ENCODE data around the gene MPZL2. TPM values are rescaled to one million over a fixed set of nuclear protein-coding genes. Genes with fewer than 3 reads are reported as not detected.

The MPZL2 gene
- total RNA-seq, 2 donors from 2014 or later = 0.50 to 0.99 TPM

DNA sequence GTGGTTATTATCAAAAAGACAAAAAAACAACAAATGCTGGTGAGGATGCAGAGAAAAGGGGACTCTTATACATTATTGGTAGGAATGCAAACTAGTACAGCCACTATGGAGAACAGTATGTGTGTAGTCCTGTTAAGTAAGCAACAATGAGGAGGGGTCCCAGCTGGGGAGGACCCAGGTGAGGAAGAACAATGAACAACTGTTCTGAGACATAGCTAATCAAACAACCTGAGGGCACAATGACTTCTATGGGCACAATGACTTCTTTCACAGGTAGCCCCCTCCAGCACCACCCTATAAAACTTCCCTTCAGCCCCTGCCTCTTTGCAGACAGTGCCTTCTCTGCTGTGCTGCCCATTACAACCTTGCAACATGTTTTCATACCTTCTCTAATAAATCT lies 44.9 kb downstream of the MPZL2 start:
- H3K9me3 ChIP-seq (ENCODE audit: control insufficient read depth, low read length, poor library complexity, severe bottlenecking) = no peaks in the 10 kb centered on the region
- DNase-seq (no peak), ATAC-seq (no peak)
- Mint-ChIP-seq H3K4me1 (peaks cover 74% of the 10 kb centered on the region), H3K27me3 (no peaks in the 10 kb centered on the region), H3K4me3 (peak overlapping the region; percentile 77), H3K27ac (peak overlapping the region; percentile 95), H3K36me3 (ENCODE audit: low read depth) (no peaks in the 10 kb centered on the region)

DNA sequence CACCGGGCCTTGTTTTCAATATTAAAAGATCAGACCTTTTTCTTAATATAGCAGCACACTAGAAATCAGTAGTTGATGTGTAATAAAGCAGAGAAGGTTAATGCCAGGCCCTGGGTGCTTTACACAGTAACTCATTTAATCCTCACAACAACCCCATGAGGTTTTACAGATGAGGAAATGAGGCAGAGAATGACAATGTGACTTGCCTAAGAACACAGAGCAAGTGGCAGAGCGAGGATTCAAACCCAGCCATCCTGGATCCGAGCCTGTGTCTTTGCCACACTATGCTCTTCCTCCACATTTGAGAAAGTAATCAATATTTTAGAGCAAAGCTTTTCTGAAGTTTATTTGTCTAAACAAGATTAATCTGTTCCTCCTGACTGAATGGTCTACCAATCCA lies 46.5 kb downstream of the MPZL2 start:
- H3K9me3 ChIP-seq (ENCODE audit: control insufficient read depth, low read length, poor library complexity, severe bottlenecking) = no peaks in the 10 kb centered on the region
- Mint-ChIP-seq H3K27ac (peak overlapping the region; percentile 95), H3K36me3 (ENCODE audit: low read depth) (peaks cover 5% of the 10 kb centered on the region), H3K4me3 (peak overlapping the region; percentile 91), H3K4me1 (peaks cover 76% of the 10 kb centered on the region), H3K27me3 (no peaks in the 10 kb centered on the region)
- DNase-seq = no peak
- peak; percentile 57 for ATAC-seq

DNA sequence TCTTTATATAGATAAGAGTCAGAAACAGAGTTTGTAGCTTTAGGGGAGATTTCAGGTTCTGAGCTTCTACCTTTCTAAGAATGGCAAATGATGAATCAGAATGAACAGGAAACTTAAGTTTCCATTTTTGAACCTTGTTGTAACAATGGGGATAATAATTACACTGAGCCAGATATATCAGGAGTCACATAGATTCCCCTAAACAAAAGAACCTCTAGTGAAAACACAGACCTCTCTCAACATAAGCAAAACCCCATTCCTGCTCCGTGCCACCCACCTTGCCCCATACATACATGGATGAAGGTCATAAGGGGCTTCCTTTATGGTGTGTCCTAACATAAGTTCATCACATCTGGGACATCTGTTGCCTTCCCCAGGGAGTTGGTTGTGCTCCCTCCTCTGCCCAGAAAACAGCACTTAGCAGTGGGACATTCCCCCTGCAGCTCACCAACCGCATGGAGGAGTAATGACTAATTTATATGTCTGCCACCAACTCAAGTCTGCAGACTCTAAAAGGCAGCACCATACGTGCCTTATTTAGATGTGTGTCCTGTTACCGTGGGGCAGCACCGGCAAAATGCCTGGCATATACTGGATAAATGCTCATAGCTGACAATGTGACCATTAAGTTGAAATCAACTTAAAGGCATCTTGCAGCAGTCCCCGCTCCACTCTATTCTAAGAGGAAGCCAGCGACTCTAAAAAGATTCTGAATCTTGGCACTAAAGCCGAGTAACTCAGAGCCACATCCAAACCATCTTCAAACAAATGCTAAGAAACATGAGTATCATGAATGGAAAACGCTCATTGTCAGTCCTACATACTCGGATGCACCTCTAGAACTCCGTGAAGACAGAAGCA lies 47.2 kb downstream of the MPZL2 start:
- ATAC-seq (peak; percentile 87), DNase-seq (peak in 1 of 3 donors; percentile 37)
- Mint-ChIP-seq H3K36me3 (ENCODE audit: low read depth) (peaks cover 10% of the 10 kb centered on the region), H3K27ac (peak overlapping the region; percentile 95), H3K4me1 (peaks cover 79% of the 10 kb centered on the region), H3K27me3 (no peaks in the 10 kb centered on the region), H3K4me3 (peak overlapping the region; percentile 91)
- no peaks in the 10 kb centered on the region for H3K9me3 ChIP-seq (ENCODE audit: control insufficient read depth, low read length, poor library complexity, severe bottlenecking)

DNA sequence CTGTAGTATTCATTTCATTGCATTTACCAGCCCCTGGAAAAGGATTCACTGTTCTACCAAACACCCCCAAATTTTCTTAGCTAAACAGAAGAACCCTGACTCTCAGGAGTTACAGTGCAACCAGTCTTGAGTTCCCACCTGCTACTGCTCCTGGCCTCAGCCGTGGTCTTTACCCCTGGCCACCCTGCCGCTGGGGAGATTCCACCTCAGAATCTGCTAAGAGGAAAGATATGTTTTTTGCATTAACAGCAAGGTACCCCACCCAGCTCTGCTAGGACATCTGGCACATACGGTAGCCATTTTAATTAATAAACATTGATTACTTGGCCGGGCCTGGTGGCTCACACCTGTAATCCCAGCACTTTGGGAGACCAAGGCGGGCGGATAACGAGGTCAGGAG lies 48.3 kb downstream of the MPZL2 start:
- ATAC-seq (no peak), DNase-seq (no peak)
- H3K27ac Mint-ChIP-seq = peak overlapping the region; percentile 95
- peaks cover 78% of the 10 kb centered on the region for H3K4me1 Mint-ChIP-seq
- H3K27me3 Mint-ChIP-seq = no peaks in the 10 kb centered on the region
- peaks cover 14% of the 10 kb centered on the region for H3K36me3 Mint-ChIP-seq (ENCODE audit: low read depth)
- H3K9me3 ChIP-seq (ENCODE audit: control insufficient read depth, low read length, poor library complexity, severe bottlenecking) = no peaks in the 10 kb centered on the region
- peak overlapping the region; percentile 91 for H3K4me3 Mint-ChIP-seq

DNA sequence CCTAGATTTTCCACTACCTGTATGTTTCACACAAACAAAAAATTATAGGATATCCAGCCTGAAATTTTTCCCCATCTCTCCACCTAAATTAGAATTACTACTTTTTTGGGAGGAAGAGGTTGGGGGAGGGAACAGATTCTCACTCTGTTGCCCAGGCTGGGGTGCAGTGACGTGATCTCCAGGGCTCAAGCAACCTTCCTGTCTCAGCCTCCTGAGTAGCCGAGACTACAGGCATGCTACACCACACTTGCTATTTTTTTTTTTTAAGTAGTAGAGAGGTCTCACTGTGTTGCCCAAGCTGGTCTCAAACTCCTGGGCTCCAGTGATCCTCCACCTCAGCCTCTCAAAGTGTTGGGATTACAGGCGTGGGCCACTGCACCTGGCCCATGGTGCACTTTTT lies 48.8 kb downstream of the MPZL2 start:
- Mint-ChIP-seq H3K27me3 (no peaks in the 10 kb centered on the region), H3K27ac (peak overlapping the region; percentile 95), H3K4me1 (peaks cover 78% of the 10 kb centered on the region), H3K4me3 (peak overlapping the region; percentile 74), H3K36me3 (ENCODE audit: low read depth) (peaks cover 14% of the 10 kb centered on the region)
- H3K9me3 ChIP-seq (ENCODE audit: control insufficient read depth, low read length, poor library complexity, severe bottlenecking) = no peaks in the 10 kb centered on the region
- DNase-seq (no peak), ATAC-seq (peak; percentile 24)

DNA sequence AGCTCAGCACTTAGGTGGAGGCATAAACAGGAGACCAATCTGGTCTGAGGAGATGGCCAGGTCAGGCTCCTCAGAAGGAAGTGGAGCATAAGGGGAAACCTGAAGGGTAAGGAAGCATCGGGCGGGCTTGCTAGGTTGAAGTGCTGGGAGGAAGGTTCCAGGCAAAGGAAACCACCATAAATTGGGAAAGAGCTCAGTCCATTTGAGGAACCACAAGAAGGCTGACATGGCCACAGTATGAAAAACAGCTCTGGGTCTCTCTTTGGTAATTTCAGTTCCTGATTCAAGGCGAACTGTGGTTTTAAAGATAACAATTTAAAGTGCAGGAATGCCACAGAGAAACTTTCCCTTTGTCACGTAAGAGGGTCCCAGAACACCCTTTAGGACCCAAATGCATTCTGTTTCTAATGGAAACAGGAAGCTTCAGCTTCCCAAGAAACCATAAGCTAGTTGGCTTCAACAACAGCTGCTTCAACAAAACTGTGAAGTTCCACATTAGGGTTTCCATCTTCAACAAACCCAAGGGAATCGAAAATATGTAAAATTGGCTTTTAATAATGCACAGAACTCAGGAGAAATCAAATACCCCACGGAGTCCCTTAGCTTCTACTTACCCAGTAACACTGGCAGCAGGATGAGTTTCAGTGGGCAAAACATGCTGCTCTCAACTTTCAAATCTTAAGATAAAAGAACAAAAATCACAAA lies 49.7 kb downstream of the MPZL2 start:
- Mint-ChIP-seq H3K27me3 (no peaks in the 10 kb centered on the region), H3K27ac (peak overlapping the region; percentile 95), H3K4me1 (peaks cover 72% of the 10 kb centered on the region), H3K4me3 (peak overlapping the region; percentile 74), H3K36me3 (ENCODE audit: low read depth) (peaks cover 14% of the 10 kb centered on the region)
- H3K9me3 ChIP-seq (ENCODE audit: control insufficient read depth, low read length, poor library complexity, severe bottlenecking) = no peaks in the 10 kb centered on the region
- ATAC-seq (no peak), DNase-seq (no peak)

DNA sequence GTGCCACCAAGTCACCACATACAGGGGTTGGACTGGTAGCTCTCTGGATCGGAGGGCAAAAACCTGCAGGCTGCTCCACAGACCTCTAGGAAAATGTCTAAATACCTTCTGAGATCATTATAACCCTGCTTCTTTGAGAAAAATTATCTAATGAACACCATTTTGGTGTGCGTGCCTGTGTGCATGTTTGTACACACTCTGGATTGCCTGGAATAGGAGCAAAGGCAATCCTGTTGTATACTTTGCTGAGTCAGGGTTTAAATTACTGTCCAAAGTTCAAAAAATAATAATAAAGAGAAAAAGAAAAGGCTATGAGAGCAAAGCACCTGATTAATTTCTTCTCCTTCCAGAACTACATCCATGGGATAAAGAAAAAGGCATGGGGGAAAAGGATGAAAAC lies 50.3 kb downstream of the MPZL2 start:
- no peaks in the 10 kb centered on the region for H3K9me3 ChIP-seq (ENCODE audit: control insufficient read depth, low read length, poor library complexity, severe bottlenecking)
- Mint-ChIP-seq H3K27me3 (no peaks in the 10 kb centered on the region), H3K27ac (peak overlapping the region; percentile 95), H3K36me3 (ENCODE audit: low read depth) (peaks cover 15% of the 10 kb centered on the region), H3K4me3 (peak overlapping the region; percentile 41), H3K4me1 (peaks cover 69% of the 10 kb centered on the region)
- no peak for ATAC-seq
- DNase-seq = no peak

DNA sequence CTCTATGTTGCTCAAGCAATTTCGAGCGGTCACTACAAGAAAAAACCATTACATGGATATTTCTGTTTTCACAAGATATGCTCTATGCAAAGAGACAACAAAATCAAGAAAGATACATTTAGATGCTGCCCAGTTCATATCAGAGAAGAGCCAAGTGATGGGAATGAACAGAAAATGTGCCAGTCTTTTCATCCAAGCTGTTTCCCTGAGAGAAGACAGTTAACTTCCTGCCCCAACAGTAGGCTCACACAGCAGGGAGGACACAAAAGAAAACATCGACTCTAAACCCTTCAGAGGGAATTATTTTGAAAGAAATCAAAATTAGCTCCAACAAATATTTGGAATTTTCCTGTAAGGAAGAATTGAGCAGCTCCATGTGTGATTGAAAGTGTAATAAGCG lies 50.9 kb downstream of the MPZL2 start:
- no peaks in the 10 kb centered on the region for H3K9me3 ChIP-seq (ENCODE audit: control insufficient read depth, low read length, poor library complexity, severe bottlenecking)
- DNase-seq (no peak), ATAC-seq (no peak)
- Mint-ChIP-seq H3K4me3 (peak overlapping the region; percentile 50), H3K27ac (peak overlapping the region; percentile 95), H3K27me3 (no peaks in the 10 kb centered on the region), H3K4me1 (peaks cover 66% of the 10 kb centered on the region), H3K36me3 (ENCODE audit: low read depth) (peaks cover 15% of the 10 kb centered on the region)

DNA sequence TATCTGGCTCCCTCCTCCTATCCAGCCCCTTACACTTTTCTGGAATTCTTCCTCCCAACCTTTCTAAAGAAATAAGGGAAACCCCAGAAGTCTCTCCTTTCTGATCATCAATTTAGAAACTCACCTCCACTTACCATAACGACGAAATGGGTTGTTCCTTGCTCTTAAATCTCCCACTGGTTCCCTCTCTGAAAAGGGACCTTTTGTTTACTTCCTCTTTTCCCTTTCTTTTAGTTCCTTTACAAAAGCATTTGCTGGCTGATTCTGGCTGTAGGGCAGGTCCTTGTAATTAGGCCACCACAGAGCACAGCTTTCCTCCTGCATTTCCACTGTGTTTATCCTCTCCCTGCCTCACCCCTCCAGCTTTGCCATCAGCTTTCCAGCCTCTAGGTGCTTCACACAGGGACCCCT lies 51.3 kb downstream of the MPZL2 start:
- H3K9me3 ChIP-seq (ENCODE audit: control insufficient read depth, low read length, poor library complexity, severe bottlenecking) = no peaks in the 10 kb centered on the region
- Mint-ChIP-seq H3K4me3 (peak overlapping the region; percentile 50), H3K27ac (peak overlapping the region; percentile 95), H3K27me3 (no peaks in the 10 kb centered on the region), H3K4me1 (peaks cover 65% of the 10 kb centered on the region), H3K36me3 (ENCODE audit: low read depth) (peaks cover 18% of the 10 kb centered on the region)
- DNase-seq (no peak), ATAC-seq (no peak)

DNA sequence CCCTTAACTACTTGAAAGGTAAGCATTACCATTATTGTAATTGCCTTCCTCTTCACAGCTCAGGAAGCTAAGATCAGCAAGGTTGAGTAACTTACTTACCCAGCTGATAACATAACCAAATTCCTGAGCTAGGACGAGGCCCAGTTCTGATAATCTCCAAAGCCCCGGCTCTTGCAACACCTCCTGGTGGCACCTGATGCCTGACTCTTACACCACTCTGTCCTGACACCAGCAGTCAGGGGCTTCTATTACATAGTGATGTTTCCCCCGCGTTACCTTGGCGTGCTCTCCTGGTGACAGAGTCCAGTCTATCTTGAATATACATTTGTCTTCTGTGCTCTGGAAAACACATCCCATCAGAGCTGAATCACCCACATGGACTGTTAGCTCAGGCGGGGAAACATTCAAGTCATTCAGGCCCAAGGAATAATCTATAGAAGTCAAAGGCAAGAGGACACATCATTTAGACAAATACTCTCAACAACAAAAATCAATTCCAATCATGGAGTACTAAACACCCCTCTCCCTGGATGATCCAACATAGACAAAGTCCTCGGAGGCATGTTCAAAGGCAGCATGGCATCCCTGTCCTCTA lies 51.9 kb downstream of the MPZL2 start:
- no peak for DNase-seq
- no peaks in the 10 kb centered on the region for H3K27me3 Mint-ChIP-seq
- no peak for ATAC-seq
- peak overlapping the region; percentile 95 for H3K27ac Mint-ChIP-seq
- H3K9me3 ChIP-seq (ENCODE audit: control insufficient read depth, low read length, poor library complexity, severe bottlenecking) = no peaks in the 10 kb centered on the region
- H3K4me3 Mint-ChIP-seq = peak overlapping the region; percentile 19
- H3K36me3 Mint-ChIP-seq (ENCODE audit: low read depth) = peaks cover 18% of the 10 kb centered on the region
- H3K4me1 Mint-ChIP-seq = peaks cover 61% of the 10 kb centered on the region

DNA sequence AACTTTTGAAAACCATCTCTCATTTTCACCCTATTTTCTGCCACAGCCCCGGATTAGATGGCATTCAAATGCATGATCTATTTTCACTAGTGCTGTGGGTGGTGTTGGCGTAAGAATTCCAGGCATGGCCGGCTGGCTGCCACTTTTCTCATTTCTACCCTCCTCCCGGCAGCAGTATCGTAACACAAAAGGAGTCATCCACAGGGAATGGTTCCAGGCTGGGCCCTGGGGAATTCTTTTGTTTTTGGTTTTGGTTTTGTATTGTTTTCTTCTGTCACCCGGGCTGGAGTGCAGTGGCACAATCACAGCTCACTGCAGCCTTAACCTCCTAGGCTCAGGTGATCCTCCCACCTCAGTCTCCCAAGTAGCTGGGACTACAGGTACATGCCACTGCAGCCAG lies 53.1 kb downstream of the MPZL2 start:
- Mint-ChIP-seq H3K4me3 (no peak overlapping the region), H3K27me3 (no peaks in the 10 kb centered on the region), H3K27ac (peak overlapping the region; percentile 95), H3K36me3 (ENCODE audit: low read depth) (peaks cover 20% of the 10 kb centered on the region), H3K4me1 (peaks cover 62% of the 10 kb centered on the region)
- DNase-seq (no peak), ATAC-seq (no peak)
- H3K9me3 ChIP-seq (ENCODE audit: control insufficient read depth, low read length, poor library complexity, severe bottlenecking) = no peaks in the 10 kb centered on the region

DNA sequence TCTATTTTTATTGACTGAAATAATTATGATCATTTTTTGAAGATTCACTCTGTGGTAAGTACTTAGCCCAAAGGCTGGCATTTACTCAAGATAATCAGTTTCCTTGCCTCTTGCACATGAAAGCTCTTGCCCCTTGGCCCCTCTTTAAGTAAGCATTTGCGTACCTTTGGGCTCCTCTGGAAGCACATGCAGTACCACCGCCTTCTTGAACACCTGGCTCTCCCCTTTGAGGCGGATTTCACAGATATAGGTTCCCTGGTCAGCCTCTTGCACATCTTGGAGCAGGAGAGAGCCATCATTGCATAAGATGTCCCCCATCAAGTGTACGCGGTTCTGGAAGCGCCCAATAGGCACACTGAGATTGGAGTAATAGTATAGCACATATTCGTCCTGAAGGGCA lies 53.8 kb downstream of the MPZL2 start:
- DNase-seq = no peak
- H3K27me3 Mint-ChIP-seq = no peaks in the 10 kb centered on the region
- no peak overlapping the region for H3K4me3 Mint-ChIP-seq
- peaks cover 23% of the 10 kb centered on the region for H3K36me3 Mint-ChIP-seq (ENCODE audit: low read depth)
- H3K27ac Mint-ChIP-seq = peak overlapping the region; percentile 95
- ATAC-seq = no peak
- no peaks in the 10 kb centered on the region for H3K9me3 ChIP-seq (ENCODE audit: control insufficient read depth, low read length, poor library complexity, severe bottlenecking)
- peaks cover 66% of the 10 kb centered on the region for H3K4me1 Mint-ChIP-seq

DNA sequence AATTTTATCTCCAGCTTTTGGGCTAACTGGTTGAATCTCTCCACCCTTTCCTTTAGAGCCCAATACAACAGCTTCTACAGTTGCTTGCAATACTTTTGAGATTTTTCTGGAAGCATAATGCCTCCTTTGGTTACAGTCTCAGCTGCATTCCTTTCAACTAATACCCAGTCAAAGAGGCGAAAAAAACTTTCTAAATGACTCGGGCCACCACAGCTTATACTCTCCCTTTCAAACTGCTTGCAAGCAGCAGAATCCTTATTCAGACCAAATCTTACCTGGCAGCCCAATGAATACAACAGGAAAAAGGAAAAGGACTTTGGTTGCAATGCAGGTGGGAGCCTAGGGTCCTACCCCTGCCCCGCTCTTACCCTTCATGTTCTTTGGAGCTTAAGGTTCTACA lies 55.1 kb downstream of the MPZL2 start:
- Mint-ChIP-seq H3K4me3 (no peak overlapping the region), H3K27me3 (no peaks in the 10 kb centered on the region), H3K27ac (no peak overlapping the region), H3K36me3 (ENCODE audit: low read depth) (peaks cover 23% of the 10 kb centered on the region), H3K4me1 (peaks cover 59% of the 10 kb centered on the region)
- DNase-seq = no peak
- H3K9me3 ChIP-seq (ENCODE audit: control insufficient read depth, low read length, poor library complexity, severe bottlenecking) = no peaks in the 10 kb centered on the region
- no peak for ATAC-seq
